Esophagus squamous epithelium (tissue), 4 donors: Measurements from ENCODE around the gene KIF2C.

Experiments used
- POLR2A ChIP-seq, 4 donors: fragments of 450-650 bp; IDR thresholded peaks; one replicate each; pipeline ENCODE4 v1.6.1; 2017; ENCODE audit warnings: antibody characterized with exemption in 4 of 4, mild to moderate bottlenecking in 4 of 4, moderate library complexity in 3 of 4
- TF ChIP-seq, protein P1 (sequence below), 6 experiments: fragments of 450-650 bp in 4 of 6; fragments of 200-600 bp in 2 of 6; sonication (generic) in 2 of 6; IDR thresholded peaks; one replicate each; pipeline ENCODE4 v1.5.1; 2016 to 2019; ENCODE audit warnings: antibody characterized with exemption in 6 of 6, mild to moderate bottlenecking in 4 of 6, moderate library complexity in 4 of 6

DNA sequence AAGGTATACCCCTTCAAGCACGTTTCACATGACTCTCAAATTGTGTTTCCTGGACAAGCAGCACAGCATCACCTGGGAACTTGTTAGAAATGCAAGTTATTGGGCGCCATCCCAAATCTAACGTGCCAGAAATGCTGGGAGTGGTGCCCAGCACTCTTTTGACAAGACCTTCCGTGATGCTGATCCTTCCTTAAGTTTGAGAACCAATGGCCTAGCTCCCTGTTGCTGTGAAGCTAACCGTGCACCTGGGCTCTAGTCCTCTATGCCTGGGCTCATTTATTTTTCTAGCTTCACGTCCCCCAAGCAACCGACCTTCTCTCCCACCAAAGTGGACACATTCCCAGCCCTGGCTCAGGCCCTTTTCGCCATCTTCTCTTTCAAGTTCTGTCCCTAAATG is 44.1 kb downstream of the KIF2C start:
- TF ChIP-seq, protein P1, sequence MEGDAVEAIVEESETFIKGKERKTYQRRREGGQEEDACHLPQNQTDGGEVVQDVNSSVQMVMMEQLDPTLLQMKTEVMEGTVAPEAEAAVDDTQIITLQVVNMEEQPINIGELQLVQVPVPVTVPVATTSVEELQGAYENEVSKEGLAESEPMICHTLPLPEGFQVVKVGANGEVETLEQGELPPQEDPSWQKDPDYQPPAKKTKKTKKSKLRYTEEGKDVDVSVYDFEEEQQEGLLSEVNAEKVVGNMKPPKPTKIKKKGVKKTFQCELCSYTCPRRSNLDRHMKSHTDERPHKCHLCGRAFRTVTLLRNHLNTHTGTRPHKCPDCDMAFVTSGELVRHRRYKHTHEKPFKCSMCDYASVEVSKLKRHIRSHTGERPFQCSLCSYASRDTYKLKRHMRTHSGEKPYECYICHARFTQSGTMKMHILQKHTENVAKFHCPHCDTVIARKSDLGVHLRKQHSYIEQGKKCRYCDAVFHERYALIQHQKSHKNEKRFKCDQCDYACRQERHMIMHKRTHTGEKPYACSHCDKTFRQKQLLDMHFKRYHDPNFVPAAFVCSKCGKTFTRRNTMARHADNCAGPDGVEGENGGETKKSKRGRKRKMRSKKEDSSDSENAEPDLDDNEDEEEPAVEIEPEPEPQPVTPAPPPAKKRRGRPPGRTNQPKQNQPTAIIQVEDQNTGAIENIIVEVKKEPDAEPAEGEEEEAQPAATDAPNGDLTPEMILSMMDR (IDR thresholded peaks at IDR 0.05), result no peak
- TF ChIP-seq POLR2A (IDR thresholded peaks at IDR 0.05), result no peak
